ENCODE results near the gene ZNF766.
"Not testable (repeated sequence)": the region's sequence is repeated elsewhere in the genome, so short reads cannot be mapped to it uniquely, and the experiment has no call there.

Gene ZNF766

DNA sequence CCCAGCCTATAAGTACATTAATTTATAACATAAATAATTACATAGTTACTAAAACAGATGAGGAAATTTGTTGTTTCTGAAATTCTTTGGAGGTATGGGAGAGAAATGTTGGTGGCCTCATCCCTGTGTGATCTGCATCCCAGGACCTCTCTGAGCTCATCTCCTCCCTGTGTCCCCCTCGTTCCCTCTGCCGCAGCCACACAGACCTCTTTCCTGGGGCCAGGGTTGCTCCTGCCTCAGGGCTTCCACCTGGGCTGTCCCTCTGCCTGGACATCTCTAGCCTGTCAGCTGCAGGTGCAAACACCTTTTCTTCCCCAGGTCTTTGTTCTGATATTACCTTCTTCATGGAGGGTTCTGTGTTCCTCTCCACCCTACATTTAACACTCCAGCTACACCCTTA is 3.9 kb downstream of the ZNF766 start:
- H3K9ac ChIP-seq (ENCODE audit: low read length in 5 of 5) = no peak overlapping the region
- H3K27ac ChIP-seq (ENCODE audit: low read depth, low read length) = no peak overlapping the region
- peaks cover 0 to 14% (median 4%) of the 10 kb centered on the region in 5 donors for H3K36me3 ChIP-seq (ENCODE audit: control insufficient read depth in 5 of 5, insufficient read depth in 5 of 5, low read length in 5 of 5)
- H3K9me3 ChIP-seq (ENCODE audit: control insufficient read depth in 5 of 5, low read length in 5 of 5) = no peaks in the 10 kb centered on the region
- H3K4me1 ChIP-seq (ENCODE audit: control insufficient read depth in 5 of 5, insufficient read depth in 5 of 5, low read length in 5 of 5) = peaks cover 0 to 22% (median 19%) of the 10 kb centered on the region in 5 donors
- no peak overlapping the region for H3K4me3 ChIP-seq (ENCODE audit: low read depth in 1 of 5, low read length in 5 of 5)
- no peaks in the 10 kb centered on the region for H3K27me3 ChIP-seq (ENCODE audit: control insufficient read depth in 5 of 5, insufficient read depth in 4 of 5, low read length in 5 of 5)

DNA sequence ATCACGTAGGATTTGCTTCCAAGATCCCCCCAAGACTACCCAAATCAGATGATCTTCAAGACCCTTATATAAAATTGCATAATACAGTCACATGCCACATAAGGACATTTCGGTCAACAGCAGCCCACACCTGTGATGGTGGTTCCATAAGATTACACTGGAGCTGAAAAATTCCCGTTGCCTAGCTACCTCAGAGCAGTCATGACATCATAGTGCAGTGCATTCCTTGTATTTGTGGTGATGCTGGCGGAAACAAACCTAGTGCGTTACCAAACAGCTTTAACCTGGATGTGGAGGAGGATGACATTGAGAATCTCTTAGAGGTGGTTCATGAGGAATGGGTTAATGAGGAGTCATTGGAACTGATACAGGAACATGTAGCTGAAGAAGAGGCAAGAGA is 4.8 kb downstream of the ZNF766 start:
- Histone ChIP-seq H3K4me1 (ENCODE audit: control insufficient read depth in 5 of 5, insufficient read depth in 5 of 5, low read length in 5 of 5) (peaks cover 0 to 17% (median 15%) of the 10 kb centered on the region in 5 donors), H3K36me3 (ENCODE audit: control insufficient read depth in 5 of 5, insufficient read depth in 5 of 5, low read length in 5 of 5) (peaks cover 0 to 14% (median 4%) of the 10 kb centered on the region in 5 donors), H3K9ac (ENCODE audit: low read length in 5 of 5) (no peak overlapping the region), H3K4me3 (ENCODE audit: low read depth in 1 of 5, low read length in 5 of 5) (no peak overlapping the region), H3K27me3 (ENCODE audit: control insufficient read depth in 5 of 5, insufficient read depth in 4 of 5, low read length in 5 of 5) (no peaks in the 10 kb centered on the region), H3K9me3 (ENCODE audit: control insufficient read depth in 5 of 5, low read length in 5 of 5) (no peaks in the 10 kb centered on the region), H3K27ac (ENCODE audit: low read depth, low read length) (no peak overlapping the region)

- Histone ChIP-seq H3K27me3 (ENCODE audit: control insufficient read depth in 5 of 5, insufficient read depth in 4 of 5, low read length in 5 of 5) (no peaks in the 10 kb centered on the region), H3K9ac (ENCODE audit: low read length in 5 of 5) (no peak overlapping the region), H3K9me3 (ENCODE audit: control insufficient read depth in 5 of 5, low read length in 5 of 5) (no peaks in the 10 kb centered on the region), H3K4me3 (ENCODE audit: low read depth in 1 of 5, low read length in 5 of 5) (no peak overlapping the region), H3K36me3 (ENCODE audit: control insufficient read depth in 5 of 5, insufficient read depth in 5 of 5, low read length in 5 of 5) (peaks cover 0 to 14% (median 4%) of the 10 kb centered on the region in 5 donors), H3K27ac (ENCODE audit: low read depth, low read length) (no peak overlapping the region), H3K4me1 (ENCODE audit: control insufficient read depth in 5 of 5, insufficient read depth in 5 of 5, low read length in 5 of 5) (peaks cover 0 to 6% (median 5%) of the 10 kb centered on the region in 5 donors)
These were observed 6.6 kb downstream of the ZNF766 start for GRCh38 chr19:52275988-52276387.

DNA sequence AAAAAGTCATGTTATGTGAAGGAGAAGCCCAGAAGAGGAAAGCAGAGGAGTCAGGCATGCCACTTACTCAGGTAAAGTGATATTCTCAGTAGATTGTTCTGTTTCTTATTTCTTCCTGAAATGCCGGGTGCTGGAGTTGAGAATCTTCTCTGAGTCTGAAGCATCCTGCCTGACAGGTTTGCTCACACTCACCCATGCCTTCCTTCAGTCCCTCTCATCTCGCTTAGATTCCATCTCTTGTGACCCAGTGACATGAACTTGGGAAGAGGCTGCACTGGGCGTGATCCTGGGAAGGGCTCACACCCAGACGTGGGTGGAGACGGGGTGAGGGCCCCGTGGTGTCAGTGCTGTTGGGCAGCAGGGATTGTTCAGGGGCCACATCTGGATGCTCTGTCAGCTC is 8.1 kb downstream of the ZNF766 start:
- Histone ChIP-seq H3K9me3 (ENCODE audit: control insufficient read depth in 5 of 5, low read length in 5 of 5) (no peaks in the 10 kb centered on the region), H3K9ac (ENCODE audit: low read length in 5 of 5) (no peak overlapping the region), H3K4me3 (ENCODE audit: low read depth in 1 of 5, low read length in 5 of 5) (no peak overlapping the region), H3K27ac (ENCODE audit: low read depth, low read length) (no peak overlapping the region), H3K36me3 (ENCODE audit: control insufficient read depth in 5 of 5, insufficient read depth in 5 of 5, low read length in 5 of 5) (peaks cover 0 to 17% (median 4%) of the 10 kb centered on the region in 5 donors), H3K27me3 (ENCODE audit: control insufficient read depth in 5 of 5, insufficient read depth in 4 of 5, low read length in 5 of 5) (no peaks in the 10 kb centered on the region), H3K4me1 (ENCODE audit: control insufficient read depth in 5 of 5, insufficient read depth in 5 of 5, low read length in 5 of 5) (no peaks in the 10 kb centered on the region)

DNA sequence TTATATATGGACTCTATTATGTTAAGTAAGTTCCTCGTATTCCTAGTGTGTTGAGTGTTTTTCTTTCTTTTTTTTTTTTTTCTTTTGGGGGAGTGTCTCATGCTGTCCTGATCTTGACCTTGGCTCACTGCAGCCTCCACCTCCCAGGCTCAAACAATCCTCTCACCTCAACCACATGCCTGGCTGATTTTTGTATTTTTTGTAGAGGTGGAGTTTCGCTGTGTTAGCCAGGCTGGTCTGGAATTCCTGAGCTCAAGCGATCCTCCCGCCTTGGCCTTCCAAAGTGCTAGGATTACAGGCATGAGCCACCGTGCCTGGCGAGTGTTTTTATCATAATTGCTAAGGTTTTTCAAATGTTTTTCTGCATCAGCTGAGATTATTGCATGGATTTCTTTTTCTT is 16.9 kb downstream of the ZNF766 start:
- Histone ChIP-seq H3K9me3 (ENCODE audit: control insufficient read depth in 5 of 5, low read length in 5 of 5) (no peaks in the 10 kb centered on the region), H3K36me3 (ENCODE audit: control insufficient read depth in 5 of 5, insufficient read depth in 5 of 5, low read length in 5 of 5) (peaks cover 24 to 79% (median 57%) of the 10 kb centered on the region in 5 donors), H3K4me3 (ENCODE audit: low read depth in 1 of 5, low read length in 5 of 5) (no peak overlapping the region), H3K27me3 (ENCODE audit: control insufficient read depth in 5 of 5, insufficient read depth in 4 of 5, low read length in 5 of 5) (no peaks in the 10 kb centered on the region), H3K9ac (ENCODE audit: low read length in 5 of 5) (no peak overlapping the region), H3K27ac (ENCODE audit: low read depth, low read length) (no peak overlapping the region), H3K4me1 (ENCODE audit: control insufficient read depth in 5 of 5, insufficient read depth in 5 of 5, low read length in 5 of 5) (no peaks in the 10 kb centered on the region)

DNA sequence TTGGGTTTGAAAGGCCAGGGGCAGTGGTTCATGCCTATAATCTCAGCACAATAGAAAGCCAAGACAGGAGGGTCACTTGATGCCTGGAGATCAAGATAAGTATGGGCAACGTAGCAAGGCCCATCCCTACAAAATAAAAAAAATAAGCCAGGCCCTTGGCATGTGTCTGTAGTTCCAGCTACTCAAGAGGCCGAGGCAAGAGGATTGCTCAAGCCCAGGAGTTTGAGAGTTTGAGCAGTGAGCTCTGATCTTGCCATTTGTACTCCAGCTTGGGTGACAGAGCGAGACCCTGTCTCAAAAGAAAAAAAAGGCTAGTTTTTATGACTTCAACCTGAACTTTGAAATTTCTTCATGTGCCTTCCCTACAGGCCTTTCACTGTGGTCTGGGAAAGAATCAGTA is 22.4 kb downstream of the ZNF766 start:
- Histone ChIP-seq H3K36me3 (ENCODE audit: control insufficient read depth in 5 of 5, insufficient read depth in 5 of 5, low read length in 5 of 5) (peaks cover 17 to 36% (median 23%) of the 10 kb centered on the region in 5 donors), H3K9ac (ENCODE audit: low read length in 5 of 5) (no peak overlapping the region), H3K27me3 (ENCODE audit: control insufficient read depth in 5 of 5, insufficient read depth in 4 of 5, low read length in 5 of 5) (no peaks in the 10 kb centered on the region), H3K27ac (ENCODE audit: low read depth, low read length) (no peak overlapping the region), H3K9me3 (ENCODE audit: control insufficient read depth in 5 of 5, low read length in 5 of 5) (no peaks in the 10 kb centered on the region), H3K4me1 (ENCODE audit: control insufficient read depth in 5 of 5, insufficient read depth in 5 of 5, low read length in 5 of 5) (peaks cover 0 to 8% (median 6%) of the 10 kb centered on the region in 5 donors), H3K4me3 (ENCODE audit: low read depth in 1 of 5, low read length in 5 of 5) (no peak overlapping the region)

- H3K27me3 ChIP-seq (ENCODE audit: control insufficient read depth in 5 of 5, insufficient read depth in 4 of 5, low read length in 5 of 5); H3K4me3 ChIP-seq (ENCODE audit: low read depth in 1 of 5, low read length in 5 of 5); H3K9ac ChIP-seq (ENCODE audit: low read length in 5 of 5); H3K9me3 ChIP-seq (ENCODE audit: control insufficient read depth in 5 of 5, low read length in 5 of 5); H3K27ac ChIP-seq (ENCODE audit: low read depth, low read length): not testable (repeated sequence)
- Histone ChIP-seq H3K36me3 (ENCODE audit: control insufficient read depth in 5 of 5, insufficient read depth in 5 of 5, low read length in 5 of 5) (peaks cover 17 to 30% (median 23%) of the 10 kb centered on the region in 5 donors), H3K4me1 (ENCODE audit: control insufficient read depth in 5 of 5, insufficient read depth in 5 of 5, low read length in 5 of 5) (peaks cover 0 to 16% (median 13%) of the 10 kb centered on the region in 5 donors)
These were observed 23.6 kb downstream of the ZNF766 start for GRCh38 chr19:52292946-52293345.

DNA sequence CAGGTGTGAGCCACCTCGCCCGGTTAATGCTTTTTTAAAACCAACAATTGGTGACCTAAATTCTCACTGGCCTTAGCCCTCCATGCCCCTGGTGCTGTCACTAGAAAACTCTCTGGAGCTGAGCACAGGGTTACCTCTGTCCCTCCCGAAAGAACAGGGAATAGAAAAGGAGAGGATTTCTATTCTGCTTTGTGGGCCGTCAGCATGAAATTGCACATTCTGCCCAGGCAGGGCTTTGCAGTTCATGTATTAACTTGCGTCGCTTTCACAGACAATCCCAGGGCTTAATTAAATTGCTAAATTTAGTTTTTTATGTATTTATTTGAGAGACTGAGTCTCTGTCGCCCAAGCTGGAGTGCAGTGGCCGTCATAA is 27.0 kb downstream of the ZNF766 start:
- peak overlapping the region; percentile 79 to 92 (median 81) for H3K4me3 ChIP-seq (ENCODE audit: low read depth in 1 of 5, low read length in 5 of 5)
- peaks cover 0 to 7% (median 3%) of the 10 kb centered on the region in 5 donors for H3K9me3 ChIP-seq (ENCODE audit: control insufficient read depth in 5 of 5, low read length in 5 of 5)
- H3K36me3 ChIP-seq (ENCODE audit: control insufficient read depth in 5 of 5, insufficient read depth in 5 of 5, low read length in 5 of 5) = peaks cover 12 to 20% (median 18%) of the 10 kb centered on the region in 5 donors
- H3K4me1 ChIP-seq (ENCODE audit: control insufficient read depth in 5 of 5, insufficient read depth in 5 of 5, low read length in 5 of 5) = peaks cover 0 to 19% (median 16%) of the 10 kb centered on the region in 5 donors
- H3K27me3 ChIP-seq (ENCODE audit: control insufficient read depth in 5 of 5, insufficient read depth in 4 of 5, low read length in 5 of 5) = no peaks in the 10 kb centered on the region
- peak overlapping the region; percentile 53 to 83 (median 75) for H3K9ac ChIP-seq (ENCODE audit: low read length in 5 of 5)
- peak overlapping the region; percentile 70 for H3K27ac ChIP-seq (ENCODE audit: low read depth, low read length)

DNA sequence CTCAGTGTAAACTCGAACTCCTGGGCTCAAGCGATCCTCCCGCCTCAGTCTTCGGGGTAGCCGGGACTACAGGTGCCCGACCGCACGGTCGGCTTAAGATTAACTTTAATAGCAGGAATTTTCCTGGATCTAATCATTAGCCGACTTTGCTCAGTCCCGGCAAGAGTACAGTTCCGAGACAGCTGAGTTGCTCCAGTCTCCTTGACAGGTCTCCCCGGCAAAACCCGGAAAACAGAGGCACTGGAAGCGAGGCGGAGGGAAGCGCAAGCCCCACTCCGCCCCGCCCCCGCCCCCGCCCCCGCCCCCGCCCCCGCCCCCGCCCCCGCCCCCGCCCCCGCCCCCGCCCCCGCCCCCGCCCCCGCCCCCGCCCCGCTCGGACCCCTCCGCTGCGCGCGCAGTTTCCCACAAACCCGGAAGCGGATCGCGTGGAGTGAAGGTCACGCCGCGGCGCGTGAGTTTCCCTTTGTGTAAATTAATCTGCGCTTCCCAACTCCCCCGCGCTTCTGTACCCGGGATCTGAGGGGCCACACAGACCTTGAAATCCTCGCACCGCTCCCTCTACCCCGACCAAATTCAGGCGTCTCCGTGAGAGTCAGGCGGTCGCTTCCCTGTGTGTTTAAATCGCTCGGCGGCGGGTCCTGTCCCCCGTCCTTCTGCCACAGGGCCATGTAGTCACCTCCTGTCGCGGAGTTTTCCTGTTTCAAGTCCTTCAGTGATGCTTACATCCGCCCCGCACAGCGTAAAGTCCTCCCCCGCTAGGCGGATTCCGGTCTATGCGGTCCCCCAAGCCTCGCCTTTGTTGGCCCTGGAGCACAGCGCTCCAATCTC is 27.6 kb downstream of the ZNF766 start, which contains the start of gene ZNF480:
Gene ZNF480 (plus strand): TSS at position 397 of the 828 bp plus-strand sequence. CDS start 3,244 bp downstream, outside the sequence.
- H3K9me3 ChIP-seq (ENCODE audit: control insufficient read depth in 5 of 5, low read length in 5 of 5) = peaks cover 0 to 7% (median 3%) of the 10 kb centered on the region in 5 donors
- peak within 1 kb of the TSS; percentile 89 for H3K27ac ChIP-seq (ENCODE audit: low read depth, low read length)
- H3K4me3 ChIP-seq (ENCODE audit: low read depth in 1 of 5, low read length in 5 of 5) = peak within 1 kb of the TSS; percentile 88 to 96 (median 94)
- H3K4me1 ChIP-seq (ENCODE audit: control insufficient read depth in 5 of 5, insufficient read depth in 5 of 5, low read length in 5 of 5) = peaks cover 0 to 19% (median 16%) of the 10 kb centered on the region in 5 donors
- H3K9ac ChIP-seq (ENCODE audit: low read length in 5 of 5) = peak within 1 kb of the TSS; percentile 84 to 93 (median 87)
- no peaks in the 10 kb centered on the region for H3K27me3 ChIP-seq (ENCODE audit: control insufficient read depth in 5 of 5, insufficient read depth in 4 of 5, low read length in 5 of 5)
- peaks cover 17 to 24% (median 23%) of the 10 kb centered on the region in 5 donors for H3K36me3 ChIP-seq (ENCODE audit: control insufficient read depth in 5 of 5, insufficient read depth in 5 of 5, low read length in 5 of 5)

Measured in subcutaneous abdominal adipose tissue (tissue), 5 donors.